HepG2 (cell line): ENCODE measurements around the gene SAXO1. TPM values are rescaled to one million over a fixed set of nuclear protein-coding genes. Genes with fewer than 3 reads are reported as not detected.

Source experiments
- ATAC-seq: fragments of 200-7000 bp; cut with Tn5 transposase; 3 replicates; pipeline ENCODE4 v1.9.1; 2020; ENCODE audit warnings: mild to moderate bottlenecking, moderate library complexity
- BruUV-seq: library from RNA; stranded (reverse); fragments of 400-500 nt; replicated peaks from 2 replicates; lab custom pipeline; 2021; lab: Mats Ljungman, UMichigan
- CTCF ChIA-PET: fragments of 300-600 bp; formaldehyde crosslinking; extraction: SDS; loops from one replicate; lab custom pipeline; 2021; ENCODE audit warnings: low total read pairs, inconsistent platforms, low intra/inter-chr PET ratio; lab: Yijun Ruan, JAX
- POLR2A ChIA-PET: fragments of 350-600 bp; sonication (Branson Sonifier 250); formaldehyde crosslinking; loops from one replicate; lab custom pipeline; 2020; ENCODE audit warnings: antibody characterized with exemption, inconsistent platforms; lab: Yijun Ruan, JAX
- DNase-seq: peaks from one replicate; pipeline ENCODE4 v3.0.0-alpha.2; 2015; ENCODE audit warnings: low spot score
- FAIRE-seq: peaks from 3 replicates; lab custom pipeline; 2011; peaks lifted over from hg19 to GRCh38; lab: Jason Lieb, UNC
- H2AFZ ChIP-seq: one replicate; pipeline ENCODE4 v1.6.1; 2011; ENCODE audit warnings: low read length, inconsistent platforms
- H3K27ac ChIP-seq: fragments of 300-600 bp; 3 replicates; pipeline ENCODE4 v1.8.0; 2011; ENCODE audit warnings: mixed run types, mild to moderate bottlenecking, mixed read lengths, low read length, inconsistent platforms; ENCODE audit not compliant: insufficient read depth; ENCODE audit errors: extremely low read length
- H3K27me3 ChIP-seq, 2 experiments: fragments of 200-600 bp in 1 of 2; 2 replicates in 1 of 2; 3 replicates in 1 of 2; pipeline versions ENCODE4 v1.6.0 to v1.8.0; 2011; ENCODE audit warnings: low read length in 2 of 2, mild to moderate bottlenecking in 2 of 2, moderate library complexity in 2 of 2, inconsistent platforms in 1 of 2; ENCODE audit not compliant: insufficient read depth in 2 of 2, control insufficient read depth in 1 of 2
- H3K36me3 ChIP-seq, 2 experiments: fragments of 200-600 bp in 1 of 2; replicated peaks in 1 of 2; 2 replicates in 1 of 2; 3 replicates in 1 of 2; pipeline versions ENCODE4 v1.5.1 to v1.8.0; 2011; ENCODE audit warnings: low read length in 2 of 2, inconsistent platforms in 1 of 2; ENCODE audit not compliant: insufficient read depth in 2 of 2, control insufficient read depth in 1 of 2
- H3K4me1 ChIP-seq: 2 replicates; pipeline ENCODE4 v1.5.1; 2012; ENCODE audit warnings: low read length, inconsistent platforms; ENCODE audit not compliant: insufficient read depth
- H3K4me2 ChIP-seq: 2 replicates; pipeline ENCODE4 v1.6.0; 2011; ENCODE audit warnings: low read depth, low read length, inconsistent platforms
- H3K4me3 ChIP-seq, 3 experiments: fragments of 200-600 bp in 1 of 3; sonication (generic), shearing (Covaris generic) in 1 of 3; replicated peaks in 1 of 3; 2 replicates each; pipeline ENCODE4 v1.5.1; 2011 to 2016; ENCODE audit warnings: low read length in 3 of 3, inconsistent platforms in 2 of 3, low read depth in 2 of 3, mild to moderate bottlenecking in 2 of 3, control low read depth in 1 of 3, mixed read lengths in 1 of 3; ENCODE audit not compliant: insufficient read depth in 1 of 3
- H3K79me2 ChIP-seq: one replicate; pipeline ENCODE4 v1.6.1; 2011; ENCODE audit warnings: low read length, inconsistent platforms; ENCODE audit not compliant: insufficient read depth
- H3K9ac ChIP-seq: 2 replicates; pipeline ENCODE4 v1.6.0; 2011; ENCODE audit warnings: mild to moderate bottlenecking, low read depth, low read length, inconsistent platforms; ENCODE audit not compliant: insufficient read depth
- H3K9me3 ChIP-seq: 2 replicates; pipeline ENCODE4 v1.5.1; 2012; ENCODE audit warnings: mild to moderate bottlenecking, low read length
- H4K20me1 ChIP-seq: 2 replicates; pipeline ENCODE4 v1.6.0; 2011; ENCODE audit warnings: inconsistent platforms, mild to moderate bottlenecking, low read length, moderate library complexity; ENCODE audit not compliant: insufficient read depth
- BORCS8-MEF2B ChIP-seq: sonication (generic); formaldehyde crosslinking; IDR thresholded peaks from 2 replicates; pipeline ENCODE4 v1.8.0; 2022; ENCODE audit warnings: mild to moderate bottlenecking, missing genetic modification reagents
- EED ChIP-seq: sonication (generic); formaldehyde crosslinking; IDR thresholded peaks from 2 replicates; pipeline ENCODE4 v1.5.0; 2020; ENCODE audit warnings: mild to moderate bottlenecking, missing genetic modification reagents
- RFX3 ChIP-seq: IDR thresholded peaks from 2 replicates; pipeline ENCODE4 v1.6.1; 2016; ENCODE audit warnings: missing biosample characterization, missing genetic modification reagents
- SNAI1 ChIP-seq: sonication (generic); formaldehyde crosslinking; IDR thresholded peaks from 2 replicates; pipeline ENCODE4 v1.5.0; 2020; ENCODE audit warnings: mild to moderate bottlenecking, missing genetic modification reagents, borderline replicate concordance
- SP1 ChIP-seq, 2 experiments: fragments of 450-650 bp in 1 of 2; sonication (generic) in 1 of 2; formaldehyde crosslinking in 1 of 2; IDR thresholded peaks; 2 replicates each; pipeline versions ENCODE4 v1.4.0 to v1.6.1; 2016 to 2020; ENCODE audit warnings: missing genetic modification reagents in 1 of 2
- THAP11 ChIP-seq: IDR thresholded peaks from 2 replicates; pipeline ENCODE4 v1.6.1; 2016; ENCODE audit warnings: missing biosample characterization, missing genetic modification reagents
- ZNF101 ChIP-seq: sonication (generic); formaldehyde crosslinking; IDR thresholded peaks from 2 replicates; pipeline ENCODE4 v1.4.0; 2020; ENCODE audit warnings: mild to moderate bottlenecking, low read depth, missing genetic modification reagents, borderline replicate concordance
- ZNF446 ChIP-seq: sonication (generic); formaldehyde crosslinking; IDR thresholded peaks from 2 replicates; pipeline ENCODE4 v1.5.0; 2020; ENCODE audit warnings: mild to moderate bottlenecking, missing genetic modification reagents
- WGBS: methylation state at CpG from one replicate; pipeline ENCODE4 v1.1.6; 2017; ENCODE audit warnings: low lambda C conversion rate; 5-methylcytosine and 5-hydroxymethylcytosine counted together
- in situ Hi-C: cut with HindIII; loops from 2 replicates; pipeline ENCODE4 v1.10.0; 2017; ENCODE audit warnings: low pct_unique_long_range_greater_than_20kb; ENCODE audit not compliant: extremely low pct_ligation_motif_present
- intact Hi-C: fragments of 100-400 bp; cut with micrococcal nuclease; formaldehyde crosslinking; loops from one replicate; pipeline ENCODE4 v1.10.0; 2022; ENCODE audit not compliant: unreplicated experiment
- polyA plus RNA-seq, 8 experiments: library from polyadenylated mRNA; depleted of rRNA in 3 of 8; stranded (reverse) in 7 of 8; unstranded in 1 of 8; fragments of >200 nt; fragmentation: Illumina TruSeq in 4 of 8; extraction: Trizol in 4 of 8; gene quantifications; 2 replicates each; pipeline versions ENCODE4 v1.2.1 to v1.2.3, GENCODE V29; 2011 to 2016; ENCODE audit warnings: low read depth in 4 of 8, missing spikeins in 1 of 8, mixed read lengths in 1 of 8; ENCODE audit not compliant: insufficient read depth in 1 of 8
- total RNA-seq, 5 experiments: library from RNA; depleted of rRNA; stranded (reverse); fragments of >200 nt; fragmentation: Illumina TruSeq; extraction: Trizol; gene quantifications; 2 replicates each; pipeline ENCODE4 v1.2.3, GENCODE V29; 2016; ENCODE audit warnings: low read depth in 1 of 5
- TF ChIP-seq, protein P1 (sequence below): sonication (generic); formaldehyde crosslinking; IDR thresholded peaks from 2 replicates; pipeline ENCODE4 v1.9.0; 2022; ENCODE audit warnings: missing genetic modification reagents, mild to moderate bottlenecking, borderline replicate concordance
- TF ChIP-seq, protein P2 (sequence below): IDR thresholded peaks from 2 replicates; pipeline ENCODE4 v1.6.1; 2016; ENCODE audit warnings: mild to moderate bottlenecking
- TF ChIP-seq, protein P3 (sequence below): sonication (generic); formaldehyde crosslinking; IDR thresholded peaks from 2 replicates; pipeline ENCODE4 v1.8.0; 2022; ENCODE audit warnings: missing genetic modification reagents, mild to moderate bottlenecking, borderline replicate concordance

The SAXO1 gene
- total and polyA plus RNA-seq, 2 of the 13 experiments (the other 11 are each of a cell fraction or from before 2014, with no cell fraction given): not detected

DNA sequence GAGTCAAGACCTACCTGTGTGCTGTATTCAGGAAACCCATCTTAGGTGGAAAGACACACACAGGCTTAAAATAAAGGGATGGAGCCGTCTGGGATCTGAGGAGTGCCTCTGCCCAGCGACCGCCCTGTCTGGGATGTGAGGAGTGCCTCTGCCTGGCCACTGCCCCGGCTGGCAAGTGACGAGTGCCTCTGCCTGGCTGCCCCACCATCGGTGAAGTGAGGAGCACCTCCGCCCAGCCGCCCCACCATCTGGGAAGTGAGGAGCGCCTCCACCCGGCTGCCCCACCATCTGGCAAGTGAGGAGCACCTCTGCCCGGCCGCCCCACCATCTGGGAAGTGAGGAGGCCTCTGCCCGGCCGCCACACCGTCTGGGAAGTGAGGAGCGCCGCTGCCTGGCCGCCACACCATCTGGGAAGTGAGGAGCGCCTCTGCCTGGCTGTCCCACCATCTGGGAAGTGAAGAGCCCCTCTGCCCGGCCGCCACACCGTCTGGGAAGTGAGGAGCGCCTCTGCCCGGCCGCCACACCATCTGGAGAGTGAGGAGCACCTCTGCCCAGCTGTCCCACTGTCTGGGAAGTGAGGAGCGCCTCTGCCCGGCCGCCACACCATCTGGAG lies 33.7 kb downstream of the SAXO1 start:
- no peaks in the 10 kb centered on the region; the same call in 1 of the 2 replicates for H3K9me3 ChIP-seq
- H3K9ac ChIP-seq: no peak overlapping the region
- FAIRE-seq (no peak), DNase-seq (no peak), ATAC-seq (no peak)
- CTCF ChIA-PET: no interaction called here
- H3K27ac ChIP-seq: no peak overlapping the region
- BruUV-seq: no TSS peak
- TF ChIP-seq ZNF446 (CRISPR knock-in tag) (no peak), RFX3 (CRISPR knock-in tag) (no peak)
- TF ChIP-seq, protein P1, sequence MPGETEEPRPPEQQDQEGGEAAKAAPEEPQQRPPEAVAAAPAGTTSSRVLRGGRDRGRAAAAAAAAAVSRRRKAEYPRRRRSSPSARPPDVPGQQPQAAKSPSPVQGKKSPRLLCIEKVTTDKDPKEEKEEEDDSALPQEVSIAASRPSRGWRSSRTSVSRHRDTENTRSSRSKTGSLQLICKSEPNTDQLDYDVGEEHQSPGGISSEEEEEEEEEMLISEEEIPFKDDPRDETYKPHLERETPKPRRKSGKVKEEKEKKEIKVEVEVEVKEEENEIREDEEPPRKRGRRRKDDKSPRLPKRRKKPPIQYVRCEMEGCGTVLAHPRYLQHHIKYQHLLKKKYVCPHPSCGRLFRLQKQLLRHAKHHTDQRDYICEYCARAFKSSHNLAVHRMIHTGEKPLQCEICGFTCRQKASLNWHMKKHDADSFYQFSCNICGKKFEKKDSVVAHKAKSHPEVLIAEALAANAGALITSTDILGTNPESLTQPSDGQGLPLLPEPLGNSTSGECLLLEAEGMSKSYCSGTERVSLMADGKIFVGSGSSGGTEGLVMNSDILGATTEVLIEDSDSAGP (CRISPR knock-in tag): no peak
- H2AFZ ChIP-seq: no peak overlapping the region
- intact Hi-C loops: no loop called here
- H3K4me1 ChIP-seq: no peaks in the 10 kb centered on the region
- no peaks in the 10 kb centered on the region for H3K79me2 ChIP-seq
- H3K4me2 ChIP-seq: no peak overlapping the region
- H4K20me1 ChIP-seq: no peaks in the 10 kb centered on the region
- POLR2A ChIA-PET: no interaction called here
- H3K27me3 ChIP-seq: peaks cover 0 to 1% of the 10 kb centered on the region in 2 experiments; a peak in 1 of 5 replicates
- 17% methylated on average over 8 of the region's 28 CpGs for WGBS
- no peaks in the 10 kb centered on the region for H3K36me3 ChIP-seq
- no peak overlapping the region for H3K4me3 ChIP-seq
- in situ Hi-C loops: no loop called here

DNA sequence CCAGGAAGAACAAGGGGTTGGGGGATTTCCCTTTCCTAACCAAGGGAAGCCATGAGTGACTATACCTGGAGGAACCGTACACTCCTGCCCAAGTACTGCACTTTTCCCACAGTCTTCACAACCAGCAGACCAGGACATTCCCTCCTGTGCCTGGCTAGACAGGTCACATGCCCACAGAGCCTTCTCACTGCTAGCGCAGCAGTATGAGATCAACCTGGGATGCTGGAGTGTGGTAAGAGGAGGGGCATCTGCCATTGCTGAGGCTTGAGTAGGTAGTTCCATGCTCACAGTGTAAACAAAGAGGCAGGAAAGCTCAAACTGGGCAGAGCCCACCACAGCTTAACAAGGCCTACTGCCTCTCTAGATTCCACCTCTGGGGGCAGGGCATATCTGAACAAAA lies 35.9 kb downstream of the SAXO1 start:
- no peaks in the 10 kb centered on the region for H3K79me2 ChIP-seq
- no TSS peak for BruUV-seq
- no peaks in the 10 kb centered on the region; the same call in 1 of the 2 replicates for H3K9me3 ChIP-seq
- no peaks in the 10 kb centered on the region for H3K36me3 ChIP-seq
- CTCF ChIA-PET: no interaction called here
- no peak for DNase-seq
- H3K4me3 ChIP-seq: no peak overlapping the region
- TF ChIP-seq SNAI1 (CRISPR knock-in tag): no peak
- TF ChIP-seq THAP11 (CRISPR knock-in tag): no peak
- TF ChIP-seq BORCS8-MEF2B (CRISPR knock-in tag): no peak
- no peak for TF ChIP-seq ZNF101 (CRISPR knock-in tag)
- TF ChIP-seq, protein P2, sequence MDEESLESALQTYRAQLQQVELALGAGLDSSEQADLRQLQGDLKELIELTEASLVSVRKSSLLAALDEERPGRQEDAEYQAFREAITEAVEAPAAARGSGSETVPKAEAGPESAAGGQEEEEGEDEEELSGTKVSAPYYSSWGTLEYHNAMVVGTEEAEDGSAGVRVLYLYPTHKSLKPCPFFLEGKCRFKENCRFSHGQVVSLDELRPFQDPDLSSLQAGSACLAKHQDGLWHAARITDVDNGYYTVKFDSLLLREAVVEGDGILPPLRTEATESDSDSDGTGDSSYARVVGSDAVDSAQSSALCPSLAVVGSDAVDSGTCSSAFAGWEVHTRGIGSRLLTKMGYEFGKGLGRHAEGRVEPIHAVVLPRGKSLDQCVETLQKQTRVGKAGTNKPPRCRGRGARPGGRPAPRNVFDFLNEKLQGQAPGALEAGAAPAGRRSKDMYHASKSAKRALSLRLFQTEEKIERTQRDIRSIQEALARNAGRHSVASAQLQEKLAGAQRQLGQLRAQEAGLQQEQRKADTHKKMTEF (CRISPR knock-in tag): no peak
- TF ChIP-seq, protein P3, sequence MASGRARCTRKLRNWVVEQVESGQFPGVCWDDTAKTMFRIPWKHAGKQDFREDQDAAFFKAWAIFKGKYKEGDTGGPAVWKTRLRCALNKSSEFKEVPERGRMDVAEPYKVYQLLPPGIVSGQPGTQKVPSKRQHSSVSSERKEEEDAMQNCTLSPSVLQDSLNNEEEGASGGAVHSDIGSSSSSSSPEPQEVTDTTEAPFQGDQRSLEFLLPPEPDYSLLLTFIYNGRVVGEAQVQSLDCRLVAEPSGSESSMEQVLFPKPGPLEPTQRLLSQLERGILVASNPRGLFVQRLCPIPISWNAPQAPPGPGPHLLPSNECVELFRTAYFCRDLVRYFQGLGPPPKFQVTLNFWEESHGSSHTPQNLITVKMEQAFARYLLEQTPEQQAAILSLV: no peak
- no peak for TF ChIP-seq EED (CRISPR knock-in tag)
- no peak for TF ChIP-seq SP1 (IDR thresholded peaks at IDR 0.05)
- no peak for TF ChIP-seq SP1 (CRISPR knock-in tag; IDR thresholded peaks at IDR 0.05)
- TF ChIP-seq, all 625 proteins: peak for 0
- Histone ChIP-seq H2AFZ (no peak overlapping the region), H3K9ac (no peak overlapping the region), H3K4me1 (no peaks in the 10 kb centered on the region), H3K27me3 (peaks cover 0 to 1% of the 10 kb centered on the region in 2 experiments; a peak in 1 of 5 replicates), H3K27ac (no peak overlapping the region), H4K20me1 (no peaks in the 10 kb centered on the region), H3K4me2 (no peak overlapping the region)
- ATAC-seq: no peak
- POLR2A ChIA-PET: no interaction called here
- 38% methylated on average over 2 of the region's 2 CpGs for WGBS
- in situ Hi-C loops (no loop called here), intact Hi-C loops (no loop called here)
- no peak for FAIRE-seq
